GM13976 (cell line): ENCODE measurements around the gene ESR1.

ENCODE experiments used
- DNase-seq: peaks from one replicate; pipeline ENCODE4 v3.0.0; 2012; ENCODE audit warnings: low spot score
- CTCF ChIP-seq: IDR thresholded peaks from 2 replicates; pipeline ENCODE4 v1.5.1; 2012; ENCODE audit warnings: borderline replicate concordance, mild to moderate bottlenecking; ENCODE audit not compliant: insufficient read depth; ENCODE audit errors: extremely low read depth, missing control alignments, control extremely low read depth
- in situ Hi-C: fragments of 300-500 bp; cut with MboI; formaldehyde crosslinking; loops from one replicate; pipeline ENCODE4 v1.12.0; 2022; ENCODE audit warnings: low sequenced_read_pairs, mixed read lengths, inconsistent platforms; ENCODE audit not compliant: unreplicated experiment

ESR1 gene

GRCh38 chr6:152161501-152161900 lies 354.0 kb downstream of the ESR1 start:
- no peak for TF ChIP-seq CTCF
- in situ Hi-C loops: no loop called here
- DNase-seq: no peak

GRCh38 chr6:152164957-152165356 lies 357.5 kb downstream of the ESR1 start:
- TF ChIP-seq CTCF: no peak
- in situ Hi-C loops: no loop called here

GRCh38 chr6:152166497-152166896 lies 359.0 kb downstream of the ESR1 start:
- in situ Hi-C loops: no loop called here
- no peak for TF ChIP-seq CTCF
- no peak for DNase-seq

More at GRCh38 chr6:152164957-152165356, 357.5 kb downstream of the ESR1 start:
- DNase-seq: no peak

- no peak for TF ChIP-seq CTCF
- no peak for DNase-seq
- in situ Hi-C loops: no loop called here
These were observed 359.4 kb downstream of the ESR1 start for GRCh38 chr6:152166897-152167296.

GRCh38 chr6:152167641-152168603 lies 360.4 kb downstream of the ESR1 start:
- TF ChIP-seq CTCF: no peak
- in situ Hi-C loops: no loop called here
- DNase-seq: no peak

- DNase-seq: no peak
- in situ Hi-C loops: no loop called here
- no peak for TF ChIP-seq CTCF
These were observed 362.8 kb downstream of the ESR1 start for GRCh38 chr6:152170313-152170701.
